Measurements from ENCODE around the gene FAM200A. TPM values are rescaled to one million over a fixed set of nuclear protein-coding genes. Genes with fewer than 3 reads are reported as not detected.

Gene FAM200A
- total and polyA plus RNA-seq, 2 of the 4 experiments (the other 2 are of a cell fraction), result 5.9 to 6.0 TPM

DNA sequence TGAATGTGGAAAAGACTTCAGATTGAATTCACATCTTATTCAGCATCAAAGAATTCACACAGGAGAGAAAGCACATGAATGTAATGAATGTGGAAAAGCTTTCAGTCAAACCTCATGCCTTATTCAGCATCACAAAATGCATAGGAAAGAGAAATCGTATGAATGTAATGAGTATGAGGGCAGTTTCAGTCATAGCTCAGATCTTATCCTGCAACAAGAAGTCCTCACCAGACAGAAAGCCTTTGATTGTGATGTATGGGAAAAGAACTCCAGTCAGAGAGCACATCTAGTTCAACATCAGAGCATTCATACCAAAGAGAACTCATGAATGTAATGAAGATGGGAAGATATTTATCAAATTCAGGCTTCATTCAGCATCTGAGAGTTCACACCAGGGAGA lies 21.3 kb upstream of the FAM200A start:
- Histone ChIP-seq H3K9me1 (ENCODE audit: insufficient read depth, low read length) (peaks cover 4% of the 10 kb centered on the region), H3K14ac (replicated peaks; ENCODE audit: low read depth, low read length) (no peak overlapping the region), H3K9me3 (ENCODE audit: control insufficient read depth, insufficient read depth, low read length) (no peaks in the 10 kb centered on the region), H4K91ac (ENCODE audit: insufficient read depth, low read depth, low read length) (no peak overlapping the region), H4K5ac (ENCODE audit: low read depth, low read length) (no peak overlapping the region), H3K4me2 (ENCODE audit: low read depth, low read length) (no peak overlapping the region), H3K27me3 (ENCODE audit: control insufficient read depth, insufficient read depth, low read length) (no peaks in the 10 kb centered on the region), H2AFZ (replicated peaks; ENCODE audit: low read length, poor library complexity) (no peak overlapping the region), H2AK5ac (ENCODE audit: low read depth, low read length) (no peak overlapping the region), H3K9ac (ENCODE audit: low read depth, low read length) (no peak overlapping the region), H3K36me3 (ENCODE audit: control insufficient read depth, insufficient read depth, low read length) (peaks cover 32% of the 10 kb centered on the region), H4K20me1 (ENCODE audit: insufficient read depth, low read length) (peaks cover 26% of the 10 kb centered on the region; the same call in 1 of the 2 replicates), H3K4me1 (ENCODE audit: control insufficient read depth, insufficient read depth, low read length) (no peaks in the 10 kb centered on the region), H3K4me3 (ENCODE audit: insufficient read depth, low read depth, low read length) (no peak overlapping the region), H2BK20ac (ENCODE audit: low read depth, low read length) (no peak overlapping the region), H3K56ac (ENCODE audit: extremely low read depth, insufficient read depth, low read length) (no peak overlapping the region), H2BK120ac (ENCODE audit: low read depth, low read length) (no peak overlapping the region), H4K8ac (ENCODE audit: low read depth in 2 of 2, low read length in 2 of 2) (no peak overlapping the region), H3K18ac (ENCODE audit: low read depth, low read length) (no peak overlapping the region), H2BK5ac (ENCODE audit: low read depth, low read length, poor library complexity, severe bottlenecking) (no peak overlapping the region), H2AK9ac (replicated peaks; ENCODE audit: low read depth, low read length, poor library complexity) (no peak overlapping the region), H3K23ac (ENCODE audit: low read depth, low read length) (no peak overlapping the region), H3K79me1 (ENCODE audit: low read depth in 1 of 2, low read length in 2 of 2) (peaks cover 31 to 52% of the 10 kb centered on the region in 2 experiments), H2BK15ac (ENCODE audit: low read depth, low read length) (no peak overlapping the region), H3K27ac (ENCODE audit: insufficient read depth, low read length) (no peak overlapping the region), H3K4ac (ENCODE audit: low read depth, low read length) (no peak overlapping the region)
- BruUV-seq (replicated peaks), result no TSS peak
- dilution Hi-C loops (cut with HindIII; ENCODE audit: low sequenced_read_pairs, unreplicated experiment) (no loop called here), in situ Hi-C loops (cut with MboI; ENCODE audit: low sequenced_read_pairs) (no loop called here), intact Hi-C loops (cut with micrococcal nuclease) (no loop called here)
- TF ChIP-seq RAD21 (IDR thresholded peaks at IDR 0.05; ENCODE audit: low read length) (no peak), CHD1 (IDR thresholded peaks at IDR 0.05; ENCODE audit: low read depth, low read length) (no peak), BHLHE40 (IDR thresholded peaks at IDR 0.05; ENCODE audit: low read depth, low read length) (no peak), CEBPB (IDR thresholded peaks at IDR 0.05; ENCODE audit: low read depth, low read length) (no peak), MXI1 (IDR thresholded peaks at IDR 0.05; ENCODE audit: borderline replicate concordance, low read depth, low read length) (no peak), FOS (IDR thresholded peaks at IDR 0.05; ENCODE audit: low read depth, low read length) (no peak), RCOR1 (IDR thresholded peaks at IDR 0.05; ENCODE audit: insufficient replicate concordance, low read length) (no peak), POLR2A (IDR thresholded peaks at IDR 0.05; ENCODE audit: low read depth, low read length) (no peak), SMC3 (IDR thresholded peaks at IDR 0.05; ENCODE audit: low read depth, low read length) (no peak), MAFK (IDR thresholded peaks at IDR 0.05; ENCODE audit: low read depth, low read length) (no peak), MAZ (IDR thresholded peaks at IDR 0.05; ENCODE audit: borderline replicate concordance, low read depth, low read length) (no peak), NFE2L2 (IDR thresholded peaks at IDR 0.05; ENCODE audit: low read depth, low read length) (no peak), RFX5 (IDR thresholded peaks at IDR 0.05; ENCODE audit: low read depth, low read length) (no peak)
- TF ChIP-seq, protein P1, sequence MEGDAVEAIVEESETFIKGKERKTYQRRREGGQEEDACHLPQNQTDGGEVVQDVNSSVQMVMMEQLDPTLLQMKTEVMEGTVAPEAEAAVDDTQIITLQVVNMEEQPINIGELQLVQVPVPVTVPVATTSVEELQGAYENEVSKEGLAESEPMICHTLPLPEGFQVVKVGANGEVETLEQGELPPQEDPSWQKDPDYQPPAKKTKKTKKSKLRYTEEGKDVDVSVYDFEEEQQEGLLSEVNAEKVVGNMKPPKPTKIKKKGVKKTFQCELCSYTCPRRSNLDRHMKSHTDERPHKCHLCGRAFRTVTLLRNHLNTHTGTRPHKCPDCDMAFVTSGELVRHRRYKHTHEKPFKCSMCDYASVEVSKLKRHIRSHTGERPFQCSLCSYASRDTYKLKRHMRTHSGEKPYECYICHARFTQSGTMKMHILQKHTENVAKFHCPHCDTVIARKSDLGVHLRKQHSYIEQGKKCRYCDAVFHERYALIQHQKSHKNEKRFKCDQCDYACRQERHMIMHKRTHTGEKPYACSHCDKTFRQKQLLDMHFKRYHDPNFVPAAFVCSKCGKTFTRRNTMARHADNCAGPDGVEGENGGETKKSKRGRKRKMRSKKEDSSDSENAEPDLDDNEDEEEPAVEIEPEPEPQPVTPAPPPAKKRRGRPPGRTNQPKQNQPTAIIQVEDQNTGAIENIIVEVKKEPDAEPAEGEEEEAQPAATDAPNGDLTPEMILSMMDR (conservative IDR thresholded peaks at IDR 0.05; ENCODE audit: low read depth, low read length), result no peak
- TF ChIP-seq, protein P2, sequence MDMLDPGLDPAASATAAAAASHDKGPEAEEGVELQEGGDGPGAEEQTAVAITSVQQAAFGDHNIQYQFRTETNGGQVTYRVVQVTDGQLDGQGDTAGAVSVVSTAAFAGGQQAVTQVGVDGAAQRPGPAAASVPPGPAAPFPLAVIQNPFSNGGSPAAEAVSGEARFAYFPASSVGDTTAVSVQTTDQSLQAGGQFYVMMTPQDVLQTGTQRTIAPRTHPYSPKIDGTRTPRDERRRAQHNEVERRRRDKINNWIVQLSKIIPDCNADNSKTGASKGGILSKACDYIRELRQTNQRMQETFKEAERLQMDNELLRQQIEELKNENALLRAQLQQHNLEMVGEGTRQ (IDR thresholded peaks at IDR 0.05; ENCODE audit: low read depth, low read length), result no peak
- TF ChIP-seq, protein P3, sequence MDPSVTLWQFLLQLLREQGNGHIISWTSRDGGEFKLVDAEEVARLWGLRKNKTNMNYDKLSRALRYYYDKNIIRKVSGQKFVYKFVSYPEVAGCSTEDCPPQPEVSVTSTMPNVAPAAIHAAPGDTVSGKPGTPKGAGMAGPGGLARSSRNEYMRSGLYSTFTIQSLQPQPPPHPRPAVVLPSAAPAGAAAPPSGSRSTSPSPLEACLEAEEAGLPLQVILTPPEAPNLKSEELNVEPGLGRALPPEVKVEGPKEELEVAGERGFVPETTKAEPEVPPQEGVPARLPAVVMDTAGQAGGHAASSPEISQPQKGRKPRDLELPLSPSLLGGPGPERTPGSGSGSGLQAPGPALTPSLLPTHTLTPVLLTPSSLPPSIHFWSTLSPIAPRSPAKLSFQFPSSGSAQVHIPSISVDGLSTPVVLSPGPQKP (IDR thresholded peaks at IDR 0.05; ENCODE audit: borderline replicate concordance, low read depth, low read length), result no peak
- POLR2A ChIA-PET (ENCODE audit: unreplicated experiment), result interaction anchor here (0.6 kb wide), 1 partner anchor 8 kb away, joined by 4 read pairs; no protein-coding TSS in a partner anchor
- no peak for DNase-seq
- CTCF ChIA-PET, result no interaction called here
- no CpG with 5 or more reads among the region's 1 CpG for WGBS, 2 experiments (ENCODE audit: extremely low coverage in 2 of 2, insufficient read length in 1 of 2)
- ATAC-seq (ENCODE audit: low read depth), result no peak

Measured in IMR-90 (cell line).